Measurements from ENCODE around the gene NR1I3. TPM values are rescaled to one million over a fixed set of nuclear protein-coding genes. Genes with fewer than 3 reads are reported as not detected.
A peak's percentile ranks its signal among the peaks of the same experiment; 100 is the strongest.

The NR1I3 gene
- total and polyA plus RNA-seq, 2 of the 13 experiments (the other 11 are each of a cell fraction or from before 2014, with no cell fraction given), result 0.62 to 0.95 TPM

GRCh38 chr1:161220002-161220401, 18.0 kb downstream of the NR1I3 start (continued):
- 0 out of 2 replicates have a peak, but pooled peaks have one; percentile 15 for TF ChIP-seq IRF2 (CRISPR knock-in tag; IDR thresholded peaks at IDR 0.05)
- no peak for TF ChIP-seq HDAC1 (CRISPR knock-in tag; IDR thresholded peaks at IDR 0.05)
- TF ChIP-seq NAIF1 (CRISPR knock-in tag; IDR thresholded peaks at IDR 0.05; ENCODE audit: borderline replicate concordance), result 0 out of 2 replicates have a peak, but pooled peaks have one; percentile 16
- 0 out of 2 replicates have a peak, but pooled peaks have one; percentile 3 for TF ChIP-seq ZNF605 (CRISPR knock-in tag; IDR thresholded peaks at IDR 0.05)
- no peak for TF ChIP-seq NR2F1 (CRISPR knock-in tag; IDR thresholded peaks at IDR 0.05)
- TF ChIP-seq ETV5 (CRISPR knock-in tag; IDR thresholded peaks at IDR 0.05; ENCODE audit: borderline replicate concordance), result peak; percentile 12; the same call in 1 of the 2 replicates
- no peak for TF ChIP-seq SP1 (IDR thresholded peaks at IDR 0.05)
- no peak for TF ChIP-seq SP1 (CRISPR knock-in tag; IDR thresholded peaks at IDR 0.05)
- TF ChIP-seq HOXD1 (CRISPR knock-in tag; IDR thresholded peaks at IDR 0.05), result no peak
- peak; percentile 52; the same call in 1 of the 2 replicates for TF ChIP-seq ZNF441 (CRISPR knock-in tag; IDR thresholded peaks at IDR 0.05; ENCODE audit: borderline replicate concordance)
- peak; percentile 38 for TF ChIP-seq PHF5A (CRISPR knock-in tag; IDR thresholded peaks at IDR 0.05; ENCODE audit: low read depth, unreplicated experiment)
- TF ChIP-seq ZNF558 (CRISPR knock-in tag; IDR thresholded peaks at IDR 0.05; ENCODE audit: borderline replicate concordance), result no peak
- TF ChIP-seq ZNF652 (CRISPR knock-in tag; IDR thresholded peaks at IDR 0.05; ENCODE audit: borderline replicate concordance, low read depth), result peak; percentile 69; the same call in 1 of the 2 replicates
- no peak for TF ChIP-seq GPN1 (CRISPR knock-in tag; IDR thresholded peaks at IDR 0.05; ENCODE audit: borderline replicate concordance)
- peak; percentile 95 for TF ChIP-seq ZNF326 (CRISPR knock-in tag; IDR thresholded peaks at IDR 0.05; ENCODE audit: borderline replicate concordance)
- no peak for TF ChIP-seq ZNF577 (CRISPR knock-in tag; IDR thresholded peaks at IDR 0.05; ENCODE audit: borderline replicate concordance, low read depth)
- peak; percentile 42; the same call in 1 of the 2 replicates for TF ChIP-seq ONECUT2 (CRISPR knock-in tag; IDR thresholded peaks at IDR 0.05)
- TF ChIP-seq ZNF749 (CRISPR knock-in tag; IDR thresholded peaks at IDR 0.05; ENCODE audit: borderline replicate concordance), result no peak
- TF ChIP-seq IRX3 (CRISPR knock-in tag; IDR thresholded peaks at IDR 0.05; ENCODE audit: borderline replicate concordance, low read depth), result 0 out of 2 replicates have a peak, but pooled peaks have one; percentile 2
- 0 out of 2 replicates have a peak, but pooled peaks have one; percentile 24 for TF ChIP-seq ZMAT3 (CRISPR knock-in tag; conservative IDR thresholded peaks at IDR 0.05)
- TF ChIP-seq GATAD2A (CRISPR knock-in tag; IDR thresholded peaks at IDR 0.05), result peak; percentile 22; the same call in 1 of the 2 replicates
- TF ChIP-seq RBFOX2 (IDR thresholded peaks at IDR 0.05; ENCODE audit: low read depth, low read length), result peak; percentile 78
- TF ChIP-seq, protein P1, sequence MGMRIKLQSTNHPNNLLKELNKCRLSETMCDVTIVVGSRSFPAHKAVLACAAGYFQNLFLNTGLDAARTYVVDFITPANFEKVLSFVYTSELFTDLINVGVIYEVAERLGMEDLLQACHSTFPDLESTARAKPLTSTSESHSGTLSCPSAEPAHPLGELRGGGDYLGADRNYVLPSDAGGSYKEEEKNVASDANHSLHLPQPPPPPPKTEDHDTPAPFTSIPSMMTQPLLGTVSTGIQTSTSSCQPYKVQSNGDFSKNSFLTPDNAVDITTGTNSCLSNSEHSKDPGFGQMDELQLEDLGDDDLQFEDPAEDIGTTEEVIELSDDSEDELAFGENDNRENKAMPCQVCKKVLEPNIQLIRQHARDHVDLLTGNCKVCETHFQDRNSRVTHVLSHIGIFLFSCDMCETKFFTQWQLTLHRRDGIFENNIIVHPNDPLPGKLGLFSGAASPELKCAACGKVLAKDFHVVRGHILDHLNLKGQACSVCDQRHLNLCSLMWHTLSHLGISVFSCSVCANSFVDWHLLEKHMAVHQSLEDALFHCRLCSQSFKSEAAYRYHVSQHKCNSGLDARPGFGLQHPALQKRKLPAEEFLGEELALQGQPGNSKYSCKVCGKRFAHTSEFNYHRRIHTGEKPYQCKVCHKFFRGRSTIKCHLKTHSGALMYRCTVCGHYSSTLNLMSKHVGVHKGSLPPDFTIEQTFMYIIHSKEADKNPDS (CRISPR knock-in tag; IDR thresholded peaks at IDR 0.05), result no peak
- TF ChIP-seq ATF7-NPFF (CRISPR knock-in tag; IDR thresholded peaks at IDR 0.05; ENCODE audit: low read depth), result no peak
- TF ChIP-seq ATF2 (CRISPR knock-in tag; IDR thresholded peaks at IDR 0.05), result peak; percentile 19; the same call in 1 of the 2 replicates
- TF ChIP-seq SSRP1 (CRISPR knock-in tag; IDR thresholded peaks at IDR 0.05), result peak; percentile 17; the same call in 1 of the 2 replicates
- no peak for TF ChIP-seq TAF1 (CRISPR knock-in tag; IDR thresholded peaks at IDR 0.05)
- TF ChIP-seq PITX1 (CRISPR knock-in tag; IDR thresholded peaks at IDR 0.05), result 0 out of 2 replicates have a peak, but pooled peaks have one; percentile 9
- peak; percentile 56 for TF ChIP-seq TCF7 (IDR thresholded peaks at IDR 0.05; ENCODE audit: low read depth)
- TF ChIP-seq ARNT2 (CRISPR knock-in tag; IDR thresholded peaks at IDR 0.05; ENCODE audit: low read depth), result peak; percentile 45; the same call in 1 of the 2 replicates
- TF ChIP-seq YY1 (IDR thresholded peaks at IDR 0.05; ENCODE audit: insufficient read depth, insufficient replicate concordance, low read depth, low read length), result peak; percentile 25
